Body of pancreas (tissue), 4 donors: ENCODE data around the gene MYRIP.

Experiments
- POLR2A ChIP-seq, 3 donors: fragments of 450-650 bp; IDR thresholded peaks; one replicate each; pipeline ENCODE4 v1.6.1; 2016; ENCODE audit warnings: antibody characterized with exemption in 3 of 3, mild to moderate bottlenecking in 2 of 3
- TF ChIP-seq, protein P1 (sequence below), 7 experiments: fragments of 450-650 bp in 4 of 7; fragments of 200-600 bp in 3 of 7; sonication (generic) in 3 of 7; IDR thresholded peaks; one replicate each; pipeline ENCODE4 v1.5.1; 2016 to 2019; ENCODE audit warnings: antibody characterized with exemption in 7 of 7

- TF ChIP-seq, protein P1, sequence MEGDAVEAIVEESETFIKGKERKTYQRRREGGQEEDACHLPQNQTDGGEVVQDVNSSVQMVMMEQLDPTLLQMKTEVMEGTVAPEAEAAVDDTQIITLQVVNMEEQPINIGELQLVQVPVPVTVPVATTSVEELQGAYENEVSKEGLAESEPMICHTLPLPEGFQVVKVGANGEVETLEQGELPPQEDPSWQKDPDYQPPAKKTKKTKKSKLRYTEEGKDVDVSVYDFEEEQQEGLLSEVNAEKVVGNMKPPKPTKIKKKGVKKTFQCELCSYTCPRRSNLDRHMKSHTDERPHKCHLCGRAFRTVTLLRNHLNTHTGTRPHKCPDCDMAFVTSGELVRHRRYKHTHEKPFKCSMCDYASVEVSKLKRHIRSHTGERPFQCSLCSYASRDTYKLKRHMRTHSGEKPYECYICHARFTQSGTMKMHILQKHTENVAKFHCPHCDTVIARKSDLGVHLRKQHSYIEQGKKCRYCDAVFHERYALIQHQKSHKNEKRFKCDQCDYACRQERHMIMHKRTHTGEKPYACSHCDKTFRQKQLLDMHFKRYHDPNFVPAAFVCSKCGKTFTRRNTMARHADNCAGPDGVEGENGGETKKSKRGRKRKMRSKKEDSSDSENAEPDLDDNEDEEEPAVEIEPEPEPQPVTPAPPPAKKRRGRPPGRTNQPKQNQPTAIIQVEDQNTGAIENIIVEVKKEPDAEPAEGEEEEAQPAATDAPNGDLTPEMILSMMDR (IDR thresholded peaks at IDR 0.05) = no peak
- no peak for TF ChIP-seq POLR2A (IDR thresholded peaks at IDR 0.05)
Observed at GRCh38 chr3:40192628-40193027, 383.2 kb downstream of the MYRIP start.
